Endothelial cell of umbilical vein (primary cell): ENCODE measurements around the gene LHPP. TPM values are rescaled to one million over a fixed set of nuclear protein-coding genes. Genes with fewer than 3 reads are reported as not detected.

Experiments used
- BruUV-seq: library from RNA; stranded (reverse); fragments of 400-500 nt; replicated peaks from 2 replicates; lab custom pipeline; 2021; lab: Mats Ljungman, UMichigan
- CTCF ChIA-PET: fragments of 300-600, 350-600 bp; sonication (Branson Sonifier 250); formaldehyde crosslinking; loops from one replicate; lab custom pipeline; 2021; ENCODE audit warnings: antibody characterized with exemption, inconsistent platforms; lab: Charles Lee
- POLR2A ChIA-PET: fragments of 300-600, 350-600 bp; sonication (Branson Sonifier 250); formaldehyde crosslinking; loops from one replicate; lab custom pipeline; 2021; ENCODE audit warnings: antibody characterized with exemption, inconsistent platforms; lab: Charles Lee
- DNase-seq: peaks from one replicate; pipeline ENCODE4 v3.0.0-alpha.2; 2011; ENCODE audit warnings: low read depth, low spot score
- FAIRE-seq: peaks from 2 replicates; lab custom pipeline; 2011; peaks lifted over from hg19 to GRCh38; lab: Jason Lieb, UNC
- H2AFZ ChIP-seq: 2 replicates; pipeline ENCODE4 v1.6.0; 2012; ENCODE audit warnings: low read depth, low read length, control low read depth, inconsistent platforms
- H3K27ac ChIP-seq: 2 replicates; pipeline ENCODE4 v1.5.1; 2011; ENCODE audit warnings: low read depth, mild to moderate bottlenecking, control low read depth, low read length, moderate library complexity; ENCODE audit not compliant: insufficient read depth
- H3K27me3 ChIP-seq, 2 experiments: 2 replicates each; pipeline versions ENCODE4 v1.6.0 to v1.6.1; 2011; ENCODE audit warnings: low read length in 2 of 2, mixed read lengths in 1 of 2; ENCODE audit not compliant: control insufficient read depth in 2 of 2, insufficient read depth in 2 of 2
- H3K36me3 ChIP-seq, 2 experiments: 2 replicates in 1 of 2; 3 replicates in 1 of 2; pipeline ENCODE4 v1.5.1; 2011; ENCODE audit warnings: low read length in 2 of 2, mild to moderate bottlenecking in 1 of 2, moderate library complexity in 1 of 2; ENCODE audit not compliant: control insufficient read depth in 2 of 2, insufficient read depth in 2 of 2; ENCODE audit errors: extremely low read depth in 1 of 2
- H3K4me1 ChIP-seq: 3 replicates; pipeline ENCODE4 v1.5.1; 2011; ENCODE audit warnings: mild to moderate bottlenecking, low read length; ENCODE audit not compliant: control insufficient read depth, insufficient read depth; ENCODE audit errors: extremely low read depth
- H3K4me2 ChIP-seq: 2 replicates; pipeline ENCODE4 v1.6.1; 2011; ENCODE audit warnings: low read length, control low read depth, mixed read lengths; ENCODE audit not compliant: insufficient read depth
- H3K4me3 ChIP-seq, 3 experiments: fragments of 200-600 bp in 1 of 3; sonication (generic), shearing (Covaris generic) in 1 of 3; replicated peaks in 1 of 3; 2 replicates each; pipeline ENCODE4 v1.5.1; 2011 to 2016; ENCODE audit warnings: control low read depth in 3 of 3, low read length in 3 of 3, mild to moderate bottlenecking in 2 of 3, inconsistent platforms in 1 of 3, low read depth in 1 of 3, moderate library complexity in 1 of 3; ENCODE audit not compliant: insufficient read depth in 1 of 3
- H3K79me2 ChIP-seq: 2 replicates; pipeline ENCODE4 v1.6.0; 2012; ENCODE audit warnings: low read length, inconsistent platforms; ENCODE audit not compliant: control insufficient read depth, insufficient read depth
- H3K9ac ChIP-seq: replicated peaks from 2 replicates; pipeline ENCODE3; 2011; ENCODE audit warnings: low read length, control low read depth; ENCODE audit not compliant: insufficient read depth; ENCODE audit errors: extremely low read depth
- H3K9me1 ChIP-seq: replicated peaks from 3 replicates; pipeline ENCODE4 v1.6.0; 2011; ENCODE audit warnings: mild to moderate bottlenecking, low read length; ENCODE audit not compliant: control insufficient read depth, insufficient read depth; ENCODE audit errors: extremely low read depth
- H3K9me3 ChIP-seq: replicated peaks from 2 replicates; pipeline ENCODE4 v1.5.1; 2012; ENCODE audit warnings: low read length, inconsistent platforms; ENCODE audit not compliant: control insufficient read depth, insufficient read depth
- H4K20me1 ChIP-seq: replicated peaks from 2 replicates; pipeline ENCODE3; 2011; ENCODE audit warnings: mild to moderate bottlenecking, low read length; ENCODE audit not compliant: control insufficient read depth, insufficient read depth; ENCODE audit errors: extremely low read depth
- CTCF ChIP-seq, 2 donors: IDR thresholded peaks; 1 replicate in 1 of 2; 2 replicates in 1 of 2; pipeline ENCODE4 v1.5.1; 2011; ENCODE audit warnings: low read length in 2 of 2, mild to moderate bottlenecking in 2 of 2, moderate library complexity in 2 of 2, control low read depth in 1 of 2, inconsistent platforms in 1 of 2, low read depth in 1 of 2; ENCODE audit not compliant: insufficient read depth in 1 of 2; ENCODE audit errors: extremely low read depth in 1 of 2
- EZH2 ChIP-seq: IDR thresholded peaks from 2 replicates; pipeline ENCODE4 v1.6.1; 2012; ENCODE audit warnings: borderline replicate concordance, low read depth, mild to moderate bottlenecking, moderate library complexity, low read length, inconsistent platforms; ENCODE audit not compliant: severe bottlenecking
- FOS ChIP-seq: IDR thresholded peaks from 2 replicates; pipeline ENCODE4 v1.6.1; 2011; ENCODE audit warnings: mild to moderate bottlenecking, low read length, moderate library complexity, borderline replicate concordance; ENCODE audit not compliant: insufficient read depth
- GATA2 ChIP-seq: IDR thresholded peaks from 2 replicates; pipeline ENCODE4 v1.7.0; 2011; ENCODE audit warnings: low read depth, mild to moderate bottlenecking, moderate library complexity, mixed read lengths, low read length; ENCODE audit not compliant: insufficient read length, insufficient read depth
- JUN ChIP-seq: IDR thresholded peaks from 2 replicates; pipeline ENCODE4 v1.6.1; 2011; ENCODE audit warnings: borderline replicate concordance, low read depth; ENCODE audit not compliant: insufficient read length, insufficient read depth
- MAX ChIP-seq: IDR thresholded peaks from 2 replicates; pipeline ENCODE4 v1.6.1; 2011; ENCODE audit not compliant: insufficient read depth, insufficient read length
- POLR2A ChIP-seq: IDR thresholded peaks from 2 replicates; pipeline ENCODE4 v1.6.1; 2012; ENCODE audit warnings: low read depth, mild to moderate bottlenecking, control low read depth, low read length
- POLR2AphosphoS5 ChIP-seq: IDR thresholded peaks from 2 replicates; pipeline ENCODE4 v1.6.1; 2012; ENCODE audit warnings: low read depth, mild to moderate bottlenecking, control low read depth, low read length, moderate library complexity; ENCODE audit not compliant: insufficient read depth
- dilution Hi-C: fragments of 300-500 bp; cut with MboI; formaldehyde crosslinking; loops from one replicate; pipeline ENCODE4 v1.15.0; 2019; ENCODE audit warnings: low sequenced_read_pairs; ENCODE audit not compliant: extremely low pct_ligation_motif_present
- intact Hi-C: fragments of 100-400 bp; cut with micrococcal nuclease; formaldehyde crosslinking; loops from one replicate; pipeline ENCODE4 v1.10.0; 2022
- polyA plus RNA-seq, 4 experiments: library from polyadenylated mRNA; depleted of rRNA in 3 of 4; stranded (reverse) in 3 of 4; unstranded in 1 of 4; fragments of >200 nt; gene quantifications; 2 replicates each; pipeline versions ENCODE4 v1.2.1 to v1.2.3, GENCODE V29; 2011 to 2012; ENCODE audit warnings: missing spikeins in 1 of 4
- total RNA-seq: library from RNA; stranded (reverse); gene quantifications from 2 replicates; pipeline ENCODE4 v1.2.3, GENCODE V29; 2021

Gene LHPP
- total and polyA plus RNA-seq, 2 donors (not counting 3 experiments of a cell fraction or from before 2014, with no cell fraction given), result 5.8 to 11.2 TPM

GRCh38 chr10:124508070-124508667 lies 46.5 kb downstream of the LHPP start:
- CTCF ChIA-PET, result no interaction called here

More at GRCh38 chr10:124508070-124508667, 46.5 kb downstream of the LHPP start:
- no peak overlapping the region for H3K27ac ChIP-seq
- no peaks in the 10 kb centered on the region for H4K20me1 ChIP-seq
- dilution Hi-C loops (no loop called here), intact Hi-C loops (no loop called here)
- no peaks in the 10 kb centered on the region for H3K27me3 ChIP-seq
- no TSS peak for BruUV-seq
- no peak overlapping the region for H3K4me2 ChIP-seq
- no peak overlapping the region for H3K4me3 ChIP-seq
- H2AFZ ChIP-seq, result no peak overlapping the region
- no peaks in the 10 kb centered on the region for H3K4me1 ChIP-seq
- TF ChIP-seq POLR2A, result no peak
- no peak for TF ChIP-seq EZH2
- no peak for TF ChIP-seq POLR2AphosphoS5
- no peak for TF ChIP-seq GATA2
- no peak for TF ChIP-seq FOS
- TF ChIP-seq CTCF (IDR thresholded peaks at IDR 0.05; ENCODE audit: extremely low read depth in 1 of 2, insufficient read depth in 1 of 2, low read depth in 1 of 2, low read length in 2 of 2), result no peak
- no peak for TF ChIP-seq MAX
- no peak for TF ChIP-seq JUN
- POLR2A ChIA-PET, result no interaction called here
- H3K9me3 ChIP-seq, result no peaks in the 10 kb centered on the region
- H3K36me3 ChIP-seq, result no peaks in the 10 kb centered on the region
- no peaks in the 10 kb centered on the region for H3K9me1 ChIP-seq
- FAIRE-seq (no peak), DNase-seq (no peak)
- no peaks in the 10 kb centered on the region for H3K79me2 ChIP-seq
- no peak overlapping the region for H3K9ac ChIP-seq
